HCT116 (cell line): ENCODE data around the gene CFI. TPM values are rescaled to one million over a fixed set of nuclear protein-coding genes. Genes with fewer than 3 reads are reported as not detected.

Experiments
- ATAC-seq: fragments of 200-7000 bp; cut with Tn5 transposase; 2 replicates; pipeline ENCODE4 v1.9.1; 2020; ENCODE audit warnings: mild to moderate bottlenecking, moderate library complexity
- BruUV-seq: library from RNA; stranded (reverse); fragments of 400-500 nt; replicated peaks from 2 replicates; lab custom pipeline; 2021; lab: Mats Ljungman, UMichigan
- CTCF ChIA-PET: fragments of 300-600 bp; sonication (Branson Sonifier 250); formaldehyde crosslinking; loops from one replicate; lab custom pipeline; 2021; ENCODE audit warnings: antibody characterized with exemption; lab: Charles Lee
- POLR2A ChIA-PET: fragments of 300-600, 350-600 bp; sonication (Branson Sonifier 250); formaldehyde crosslinking; loops from one replicate; lab custom pipeline; 2021; ENCODE audit warnings: antibody characterized with exemption; lab: Charles Lee
- RAD21 ChIA-PET, 2 experiments: fragments of 300-600 bp; sonication (Branson Sonifier 250); formaldehyde crosslinking; loops; one replicate each; lab custom pipeline; 2023; ENCODE audit warnings: low total read pairs in 2 of 2; ENCODE audit not compliant: uncharacterized antibody in 2 of 2, unreplicated experiment in 2 of 2, low non-redundant PET in 1 of 2; lab: Charles Lee
- DNase-seq: peaks from one replicate; pipeline ENCODE4 v3.0.0-alpha.2; 2010; ENCODE audit warnings: low read depth, low spot score
- H2AFZ ChIP-seq: fragments of 200-600 bp; shearing (Covaris generic), sonication (generic); 2 replicates; pipeline ENCODE4 v1.6.1; 2017; ENCODE audit warnings: low read depth, mixed run types, mixed read lengths, antibody characterized with exemption, low read length; ENCODE audit not compliant: poor library complexity, severe bottlenecking
- H3K27ac ChIP-seq: 2 replicates; pipeline ENCODE4 v1.5.1; 2012; ENCODE audit warnings: low read depth, low read length
- H3K27me3 ChIP-seq: fragments of 200-600 bp; sonication (generic); 2 replicates; pipeline ENCODE4 v1.6.1; 2016; ENCODE audit warnings: mixed run types, low read length, mixed read lengths; ENCODE audit not compliant: insufficient read depth
- H3K36me3 ChIP-seq, 2 experiments: fragments of 200-500 bp in 1 of 2; fragments of 200-600 bp in 1 of 2; sonication (Bioruptor generic) in 1 of 2; sonication (generic) in 1 of 2; 2 replicates each; pipeline versions ENCODE4 v1.5.1 to v1.6.1; 2014 to 2016; ENCODE audit warnings: low read length in 2 of 2, inconsistent platforms in 1 of 2, mixed read lengths in 1 of 2, mixed run types in 1 of 2; ENCODE audit not compliant: insufficient read depth in 2 of 2, control insufficient read depth in 1 of 2
- H3K4me1 ChIP-seq, 2 experiments: fragments of 200-600 bp in 1 of 2; sonication (generic) in 1 of 2; 2 replicates each; pipeline versions ENCODE4 v1.5.1 to v1.6.1; 2012 to 2017; ENCODE audit warnings: low read length in 2 of 2, inconsistent platforms in 1 of 2, mild to moderate bottlenecking in 1 of 2, mixed read lengths in 1 of 2, mixed run types in 1 of 2, moderate library complexity in 1 of 2; ENCODE audit not compliant: insufficient read depth in 2 of 2, control insufficient read depth in 1 of 2
- H3K4me2 ChIP-seq: fragments of 200-600 bp; sonication (generic); 2 replicates; pipeline ENCODE4 v1.6.1; 2017; ENCODE audit warnings: mixed run types, low read length, mixed read lengths
- H3K4me3 ChIP-seq, 2 experiments: fragments of 200-600 bp in 1 of 2; sonication (generic) in 1 of 2; replicated peaks in 1 of 2; 2 replicates each; pipeline ENCODE4 v1.5.1; 2011 to 2016; ENCODE audit warnings: low read length in 2 of 2, control low read depth in 1 of 2, low read depth in 1 of 2, mild to moderate bottlenecking in 1 of 2, mixed read lengths in 1 of 2, mixed run types in 1 of 2
- H3K79me2 ChIP-seq: fragments of 200-600 bp; sonication (generic); 2 replicates; pipeline ENCODE4 v1.6.1; 2017; ENCODE audit warnings: mild to moderate bottlenecking, mixed run types, low read length, moderate library complexity, mixed read lengths; ENCODE audit not compliant: insufficient read depth
- H3K9ac ChIP-seq: fragments of 200-600 bp; sonication (generic); 2 replicates; pipeline ENCODE4 v1.6.1; 2016; ENCODE audit warnings: low read length, mixed read lengths
- H3K9me2 ChIP-seq: fragments of 200-600 bp; sonication (generic), shearing (Covaris generic); 2 replicates; pipeline ENCODE4 v1.6.1; 2017; ENCODE audit warnings: mixed run types, mild to moderate bottlenecking, moderate library complexity; ENCODE audit not compliant: insufficient read depth
- H3K9me3 ChIP-seq, 2 experiments: fragments of 200-500 bp in 1 of 2; fragments of 200-600 bp in 1 of 2; sonication (Bioruptor generic) in 1 of 2; sonication (generic) in 1 of 2; 2 replicates each; pipeline ENCODE4 v1.6.1; 2014 to 2017; ENCODE audit warnings: low read length in 2 of 2, mixed read lengths in 2 of 2, inconsistent platforms in 1 of 2, low read depth in 1 of 2, mild to moderate bottlenecking in 1 of 2, mixed run types in 1 of 2, moderate library complexity in 1 of 2; ENCODE audit not compliant: control insufficient read depth in 1 of 2, insufficient read depth in 1 of 2
- H4K20me1 ChIP-seq: fragments of 200-600 bp; sonication (generic), shearing (Covaris generic); 2 replicates; pipeline ENCODE4 v1.6.1; 2017; ENCODE audit warnings: mixed run types, mild to moderate bottlenecking, moderate library complexity; ENCODE audit not compliant: insufficient read depth
- ATF3 ChIP-seq: IDR thresholded peaks from 2 replicates; pipeline ENCODE4 v1.6.1; 2012
- CBX3 ChIP-seq: IDR thresholded peaks from 2 replicates; pipeline ENCODE4 v1.6.1; 2012; ENCODE audit warnings: low read depth
- CEBPB ChIP-seq: IDR thresholded peaks from 2 replicates; pipeline ENCODE4 v1.6.1; 2012; ENCODE audit warnings: low read depth
- CTCF ChIP-seq, 3 experiments: fragments of 200-600 bp in 1 of 3; sonication (generic) in 1 of 3; IDR thresholded peaks in 2 of 3; conservative IDR thresholded peaks in 1 of 3; 2 replicates each; pipeline ENCODE4 v1.5.1; 2012 to 2017; ENCODE audit warnings: low read depth in 2 of 3, low read length in 2 of 3, antibody characterized with exemption in 1 of 3, borderline replicate concordance in 1 of 3, control low read depth in 1 of 3, mild to moderate bottlenecking in 1 of 3, mixed read lengths in 1 of 3, mixed run types in 1 of 3, moderate library complexity in 1 of 3; ENCODE audit not compliant: insufficient read depth in 1 of 3
- FOSL1 ChIP-seq: IDR thresholded peaks from 2 replicates; pipeline ENCODE4 v1.6.1; 2012; ENCODE audit warnings: low read depth
- JUND ChIP-seq: IDR thresholded peaks from 2 replicates; pipeline ENCODE4 v1.6.1; 2012
- POLR2AphosphoS5 ChIP-seq: IDR thresholded peaks from 2 replicates; pipeline ENCODE4 v1.6.1; 2011; ENCODE audit warnings: mild to moderate bottlenecking, low read depth, low read length, moderate library complexity
- REST ChIP-seq: IDR thresholded peaks from 2 replicates; pipeline ENCODE4 v1.6.1; 2012; ENCODE audit warnings: low read depth
- SIN3A ChIP-seq: IDR thresholded peaks from 2 replicates; pipeline ENCODE4 v1.6.1; 2012; ENCODE audit warnings: low read depth
- SP1 ChIP-seq: IDR thresholded peaks from 2 replicates; pipeline ENCODE4 v1.6.1; 2012; ENCODE audit warnings: low read depth
- SRF ChIP-seq: IDR thresholded peaks from 2 replicates; pipeline ENCODE4 v1.6.1; 2012; ENCODE audit warnings: low read depth
- TCF7L2 ChIP-seq: IDR thresholded peaks from 2 replicates; pipeline ENCODE4 v1.7.0; 2011; ENCODE audit warnings: borderline replicate concordance, inconsistent platforms; ENCODE audit not compliant: insufficient read depth, insufficient read length; ENCODE audit errors: extremely low read depth
- YY1 ChIP-seq: IDR thresholded peaks from 2 replicates; pipeline ENCODE4 v1.6.1; 2011; ENCODE audit warnings: low read length, low read depth, moderate library complexity, mild to moderate bottlenecking; ENCODE audit not compliant: insufficient replicate concordance; ENCODE audit errors: extremely low read depth
- ZBTB33 ChIP-seq: IDR thresholded peaks from 2 replicates; pipeline ENCODE4 v1.6.1; 2011; ENCODE audit warnings: mild to moderate bottlenecking, low read length, moderate library complexity; ENCODE audit not compliant: insufficient replicate concordance; ENCODE audit errors: extremely low read depth
- ZFX ChIP-seq: fragments of 450-650 bp; IDR thresholded peaks from 2 replicates; pipeline ENCODE4 v1.6.1; 2017
- ZNF274 ChIP-seq: fragments of 200-500 bp; sonication (Bioruptor generic); IDR thresholded peaks from 2 replicates; pipeline ENCODE4 v1.6.1; 2014; ENCODE audit warnings: mild to moderate bottlenecking, low read depth, low read length, inconsistent platforms
- intact Hi-C: fragments of 100-400 bp; cut with micrococcal nuclease; formaldehyde crosslinking; loops from 2 replicates; pipeline ENCODE4 v1.10.0; 2022
- total RNA-seq: library from RNA; stranded (reverse); gene quantifications from one replicate; pipeline ENCODE4 v1.2.1, GENCODE V29; 2021; ENCODE audit not compliant: unreplicated experiment

Gene CFI
- total RNA-seq, 1 experiment from 2014 or later = 0.84 TPM

DNA sequence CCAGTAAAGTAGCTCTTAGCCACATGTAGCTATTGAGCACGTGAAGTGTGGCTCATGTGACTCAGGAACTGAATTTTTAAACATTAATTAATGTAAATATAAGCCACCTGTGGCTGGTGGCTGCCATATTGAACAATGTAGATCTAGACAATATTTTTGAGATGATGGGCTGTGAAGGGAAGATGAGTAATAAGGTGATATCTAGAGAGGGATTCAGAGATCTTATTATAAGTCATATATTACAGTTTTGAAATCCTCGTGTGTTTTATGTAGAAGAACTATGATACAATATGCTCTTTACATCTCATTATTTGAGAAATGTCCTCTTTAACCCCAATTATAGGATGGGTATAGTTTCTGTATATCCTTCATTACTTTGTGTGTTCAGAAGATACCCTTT is 19.4 kb upstream of the CFI start:
- ChIA-PET POLR2A (no interaction called here), RAD21 (no interaction called here)
- intact Hi-C loops = no loop called here
- peaks cover 55% of the 10 kb centered on the region for H3K79me2 ChIP-seq
- no peak overlapping the region for H3K9ac ChIP-seq
- no peak for TF ChIP-seq SIN3A
- TF ChIP-seq REST = no peak
- TF ChIP-seq ATF3 = no peak
- TF ChIP-seq POLR2AphosphoS5 = no peak
- no peak for TF ChIP-seq FOSL1
- no peak for TF ChIP-seq ZBTB33
- TF ChIP-seq TCF7L2 = no peak
- TF ChIP-seq CEBPB = no peak
- no peak for TF ChIP-seq CTCF (IDR thresholded peaks at IDR 0.05 in 2 of 3, conservative IDR thresholded peaks at IDR 0.05 in 1 of 3; ENCODE audit: borderline replicate concordance in 1 of 3, insufficient read depth in 1 of 3, low read depth in 2 of 3, low read length in 2 of 3)
- no peak for TF ChIP-seq CBX3
- TF ChIP-seq ZNF274 = no peak
- TF ChIP-seq SP1 = no peak
- TF ChIP-seq JUND = no peak
- TF ChIP-seq YY1 = no peak
- no peak for TF ChIP-seq ZFX
- no peak for TF ChIP-seq SRF
- TF ChIP-seq, all 23 proteins: peak for 0
- no peak overlapping the region for H3K4me3 ChIP-seq
- no peak overlapping the region for H3K4me2 ChIP-seq
- H3K9me3 ChIP-seq = no peaks in the 10 kb centered on the region
- H2AFZ ChIP-seq = no peak overlapping the region
- no TSS peak for BruUV-seq
- H3K36me3 ChIP-seq = peaks cover 50 to 56% of the 10 kb centered on the region in 2 experiments
- H3K27ac ChIP-seq = no peak overlapping the region
- H4K20me1 ChIP-seq = no peaks in the 10 kb centered on the region
- no peaks in the 10 kb centered on the region for H3K27me3 ChIP-seq
- peaks cover 6 to 9% of the 10 kb centered on the region in 2 experiments; a peak in 3 of 4 replicates for H3K4me1 ChIP-seq
- CTCF ChIA-PET = no interaction called here
- H3K9me2 ChIP-seq = no peaks in the 10 kb centered on the region
- DNase-seq (no peak), ATAC-seq (no peak)
